ENCODE results near the gene MAMSTR. TPM values are rescaled to one million over a fixed set of nuclear protein-coding genes. Genes with fewer than 3 reads are reported as not detected.
A peak's percentile ranks its signal among the peaks of the same experiment; 100 is the strongest.

The MAMSTR gene
- total and polyA plus RNA-seq, 9 of the 15 experiments (the other 6 are each of a cell fraction or from before 2014, with no cell fraction given), result 0.08 to 1.00 (median 0.40) TPM; not detected in 1

DNA sequence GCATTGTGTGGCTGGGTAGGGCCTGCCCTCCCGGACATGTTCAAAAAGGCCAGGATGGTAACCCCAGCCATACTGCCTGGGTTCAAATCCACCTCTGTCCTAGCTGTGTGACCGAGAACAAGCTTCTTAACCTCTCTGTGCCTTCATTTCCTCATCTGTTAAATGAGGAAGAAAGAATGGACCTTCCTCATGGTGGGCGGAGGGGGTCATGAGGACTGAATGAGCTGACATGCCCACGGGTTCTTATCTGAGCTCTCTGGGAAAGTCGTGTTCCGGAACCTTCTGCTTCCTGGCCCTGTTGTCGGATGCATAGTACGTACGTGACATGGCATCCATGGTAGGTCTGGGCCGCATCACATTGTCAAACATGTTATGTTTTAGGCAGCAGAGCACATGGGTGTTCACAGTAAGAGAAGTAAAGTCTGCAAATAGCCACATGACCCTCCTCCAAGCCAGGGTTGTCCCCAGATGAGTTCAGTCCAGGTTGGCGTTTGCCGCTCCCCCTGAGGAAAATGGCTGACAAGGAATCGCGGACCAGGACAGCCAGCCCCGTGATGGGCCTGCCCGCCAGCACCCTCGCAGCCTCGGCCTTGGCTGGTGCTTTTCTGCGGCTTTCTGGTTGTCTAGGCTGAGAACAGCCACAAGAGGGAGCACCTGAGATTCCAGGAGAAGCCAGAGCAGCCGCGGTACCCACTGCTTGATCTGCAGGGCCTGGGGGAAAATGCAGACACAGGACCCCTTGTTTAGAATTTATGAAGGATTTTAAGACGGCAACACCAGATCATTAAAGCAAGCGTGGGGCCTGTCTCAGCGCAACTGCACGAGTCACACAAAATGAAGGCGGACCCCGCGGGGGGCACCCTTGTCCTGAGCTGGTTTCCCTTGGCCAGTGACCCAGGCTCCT is 44.4 kb downstream of the MAMSTR start (continued):
- TF ChIP-seq ZNF407 (IDR thresholded peaks at IDR 0.05; ENCODE audit: low read depth) (no peak), TEAD1 (CRISPR knock-in tag; IDR thresholded peaks at IDR 0.05) (peak in 1 of 2 experiments; percentile 93; a peak in 2 of 4 replicates), NR4A1 (CRISPR knock-in tag; IDR thresholded peaks at IDR 0.05) (no peak), NR4A1 (tag; IDR thresholded peaks at IDR 0.05) (no peak), L3MBTL2 (IDR thresholded peaks at IDR 0.05) (0 out of 2 replicates have a peak, but pooled peaks have one; percentile 30), RHOXF2B (CRISPR knock-in tag; conservative IDR thresholded peaks at IDR 0.05) (no peak), MYNN (IDR thresholded peaks at IDR 0.05) (0 out of 2 replicates have a peak, but pooled peaks have one; percentile 19), MYNN (CRISPR knock-in tag; IDR thresholded peaks at IDR 0.05) (no peak), ZNF778 (CRISPR knock-in tag; IDR thresholded peaks at IDR 0.05) (no peak), RB1 (IDR thresholded peaks at IDR 0.05; ENCODE audit: low read depth) (0 out of 2 replicates have a peak, but pooled peaks have one; percentile 27)
- TF ChIP-seq, protein P1, sequence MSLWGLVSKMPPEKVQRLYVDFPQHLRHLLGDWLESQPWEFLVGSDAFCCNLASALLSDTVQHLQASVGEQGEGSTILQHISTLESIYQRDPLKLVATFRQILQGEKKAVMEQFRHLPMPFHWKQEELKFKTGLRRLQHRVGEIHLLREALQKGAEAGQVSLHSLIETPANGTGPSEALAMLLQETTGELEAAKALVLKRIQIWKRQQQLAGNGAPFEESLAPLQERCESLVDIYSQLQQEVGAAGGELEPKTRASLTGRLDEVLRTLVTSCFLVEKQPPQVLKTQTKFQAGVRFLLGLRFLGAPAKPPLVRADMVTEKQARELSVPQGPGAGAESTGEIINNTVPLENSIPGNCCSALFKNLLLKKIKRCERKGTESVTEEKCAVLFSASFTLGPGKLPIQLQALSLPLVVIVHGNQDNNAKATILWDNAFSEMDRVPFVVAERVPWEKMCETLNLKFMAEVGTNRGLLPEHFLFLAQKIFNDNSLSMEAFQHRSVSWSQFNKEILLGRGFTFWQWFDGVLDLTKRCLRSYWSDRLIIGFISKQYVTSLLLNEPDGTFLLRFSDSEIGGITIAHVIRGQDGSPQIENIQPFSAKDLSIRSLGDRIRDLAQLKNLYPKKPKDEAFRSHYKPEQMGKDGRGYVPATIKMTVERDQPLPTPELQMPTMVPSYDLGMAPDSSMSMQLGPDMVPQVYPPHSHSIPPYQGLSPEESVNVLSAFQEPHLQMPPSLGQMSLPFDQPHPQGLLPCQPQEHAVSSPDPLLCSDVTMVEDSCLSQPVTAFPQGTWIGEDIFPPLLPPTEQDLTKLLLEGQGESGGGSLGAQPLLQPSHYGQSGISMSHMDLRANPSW (CRISPR knock-in tag; IDR thresholded peaks at IDR 0.05), result no peak; the same call in 1 of the 2 replicates
- TF ChIP-seq, protein P2, sequence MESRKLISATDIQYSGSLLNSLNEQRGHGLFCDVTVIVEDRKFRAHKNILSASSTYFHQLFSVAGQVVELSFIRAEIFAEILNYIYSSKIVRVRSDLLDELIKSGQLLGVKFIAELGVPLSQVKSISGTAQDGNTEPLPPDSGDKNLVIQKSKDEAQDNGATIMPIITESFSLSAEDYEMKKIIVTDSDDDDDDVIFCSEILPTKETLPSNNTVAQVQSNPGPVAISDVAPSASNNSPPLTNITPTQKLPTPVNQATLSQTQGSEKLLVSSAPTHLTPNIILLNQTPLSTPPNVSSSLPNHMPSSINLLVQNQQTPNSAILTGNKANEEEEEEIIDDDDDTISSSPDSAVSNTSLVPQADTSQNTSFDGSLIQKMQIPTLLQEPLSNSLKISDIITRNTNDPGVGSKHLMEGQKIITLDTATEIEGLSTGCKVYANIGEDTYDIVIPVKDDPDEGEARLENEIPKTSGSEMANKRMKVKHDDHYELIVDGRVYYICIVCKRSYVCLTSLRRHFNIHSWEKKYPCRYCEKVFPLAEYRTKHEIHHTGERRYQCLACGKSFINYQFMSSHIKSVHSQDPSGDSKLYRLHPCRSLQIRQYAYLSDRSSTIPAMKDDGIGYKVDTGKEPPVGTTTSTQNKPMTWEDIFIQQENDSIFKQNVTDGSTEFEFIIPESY (CRISPR knock-in tag; IDR thresholded peaks at IDR 0.05), result 0 out of 2 replicates have a peak, but pooled peaks have one; percentile 15

Measured in K562 (cell line).